ENCODE measurements around the gene ATP6AP1.

Gene ATP6AP1

GRCh38 chrX:154478728-154479622, 50.5 kb downstream of the ATP6AP1 start, which contains the start of gene LAGE3 (continued):
- TF ChIP-seq ZBTB7A (tag by site-specific recombination; IDR thresholded peaks at IDR 0.05; ENCODE audit: low read depth) (no peak; the same call in 1 of the 2 replicates), ZBTB10 (tag by site-specific recombination; IDR thresholded peaks at IDR 0.05) (0 out of 2 replicates have a peak, but pooled peaks have one; percentile 39), ZEB2 (tag by site-specific recombination; IDR thresholded peaks at IDR 0.05) (peak; percentile 79), ZNF791 (tag by site-specific recombination; IDR thresholded peaks at IDR 0.05) (no peak), ZNF692 (tag by site-specific recombination; IDR thresholded peaks at IDR 0.05) (peak; percentile 68), ZSCAN18 (tag by site-specific recombination; IDR thresholded peaks at IDR 0.05) (no peak), SP3 (tag by site-specific recombination; IDR thresholded peaks at IDR 0.05) (peak; percentile 96), KLF7 (tag by site-specific recombination; IDR thresholded peaks at IDR 0.05; ENCODE audit: borderline replicate concordance) (peak; percentile 15; the same call in 1 of the 2 replicates), GLIS2 (tag by site-specific recombination; IDR thresholded peaks at IDR 0.05) (peak; percentile 97), IKZF3 (tag by site-specific recombination; IDR thresholded peaks at IDR 0.05) (peak; percentile 45; the same call in 1 of the 2 replicates), ZNF2 (tag by site-specific recombination; IDR thresholded peaks at IDR 0.05) (peak; percentile 56; the same call in 1 of the 2 replicates), FEZF1 (tag by site-specific recombination; IDR thresholded peaks at IDR 0.05) (peak; percentile 35), ZNF600 (tag by site-specific recombination; IDR thresholded peaks at IDR 0.05) (peak; percentile 52), GLIS1 (tag by site-specific recombination; IDR thresholded peaks at IDR 0.05) (peak; percentile 60), RBAK (tag by site-specific recombination; IDR thresholded peaks at IDR 0.05) (no peak), WT1 (tag by site-specific recombination; IDR thresholded peaks at IDR 0.05) (no peak), ZNF571 (tag by site-specific recombination; IDR thresholded peaks at IDR 0.05) (no peak), ZBTB49 (tag by site-specific recombination; IDR thresholded peaks at IDR 0.05; ENCODE audit: low read depth) (no peak), SP7 (tag by site-specific recombination; IDR thresholded peaks at IDR 0.05) (peak; percentile 71), KLF8 (tag by site-specific recombination; IDR thresholded peaks at IDR 0.05) (peak; percentile 84; the same call in 1 of the 2 replicates), ZFP3 (tag by site-specific recombination; IDR thresholded peaks at IDR 0.05; ENCODE audit: low read depth) (no peak), ZBTB44 (tag by site-specific recombination; IDR thresholded peaks at IDR 0.05) (no peak; the same call in none of the 2 replicates), ZNF792 (tag by site-specific recombination; IDR thresholded peaks at IDR 0.05) (no peak), ZNF112 (tag by site-specific recombination; IDR thresholded peaks at IDR 0.05) (no peak), ZNF530 (tag by site-specific recombination; IDR thresholded peaks at IDR 0.05; ENCODE audit: low read depth) (no peak), ZNF561 (tag by site-specific recombination; IDR thresholded peaks at IDR 0.05; ENCODE audit: borderline replicate concordance) (peak; percentile 79), ZNF423 (tag by site-specific recombination; IDR thresholded peaks at IDR 0.05) (peak; percentile 94), ZBTB20 (tag by site-specific recombination; IDR thresholded peaks at IDR 0.05) (peak; percentile 69; the same call in 1 of the 2 replicates), SP2 (tag by site-specific recombination; IDR thresholded peaks at IDR 0.05) (peak; percentile 84), ZNF843 (tag by site-specific recombination; IDR thresholded peaks at IDR 0.05) (no peak)
